GM18861 (cell line): ENCODE results near the gene BAG3.
A peak's percentile ranks its signal among the peaks of the same experiment; 100 is the strongest.
"Not testable (repeated sequence)": the region's sequence is repeated elsewhere in the genome, so short reads cannot be mapped to it uniquely, and the experiment has no call there.

ENCODE experiments used
- ATAC-seq: cut with Tn5 transposase; IDR thresholded peaks from one replicate; pipeline ENCODE4 v1.9.1; 2021; ENCODE audit not compliant: unreplicated experiment

Gene BAG3

DNA sequence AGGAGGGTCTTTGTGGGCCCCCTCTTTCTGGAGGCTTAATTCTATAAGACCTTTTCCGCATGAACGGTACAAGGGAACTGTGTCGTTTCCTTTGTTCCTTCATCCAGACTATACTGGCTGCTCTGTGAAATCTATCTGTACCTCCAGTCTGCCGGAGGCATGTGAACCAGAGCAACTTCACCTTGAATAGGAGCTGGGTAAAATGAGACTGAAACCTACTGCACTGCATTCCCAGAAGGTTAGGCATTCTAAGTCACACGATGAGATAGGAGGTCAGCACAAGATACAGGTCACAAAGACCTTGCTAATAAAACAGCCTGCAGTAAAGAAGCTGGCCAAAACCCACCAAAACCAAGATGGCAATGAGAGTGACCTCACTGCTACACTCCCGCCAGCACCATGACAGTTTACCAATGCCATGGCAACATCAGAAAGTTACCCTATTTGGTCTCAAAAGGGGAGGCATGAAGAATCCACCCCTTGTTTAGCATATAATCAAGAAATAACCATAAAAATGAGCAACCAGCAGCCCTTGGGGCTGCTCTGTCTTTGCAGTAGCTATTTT lies 37.9 kb downstream of the BAG3 start:
- no peak for ATAC-seq

DNA sequence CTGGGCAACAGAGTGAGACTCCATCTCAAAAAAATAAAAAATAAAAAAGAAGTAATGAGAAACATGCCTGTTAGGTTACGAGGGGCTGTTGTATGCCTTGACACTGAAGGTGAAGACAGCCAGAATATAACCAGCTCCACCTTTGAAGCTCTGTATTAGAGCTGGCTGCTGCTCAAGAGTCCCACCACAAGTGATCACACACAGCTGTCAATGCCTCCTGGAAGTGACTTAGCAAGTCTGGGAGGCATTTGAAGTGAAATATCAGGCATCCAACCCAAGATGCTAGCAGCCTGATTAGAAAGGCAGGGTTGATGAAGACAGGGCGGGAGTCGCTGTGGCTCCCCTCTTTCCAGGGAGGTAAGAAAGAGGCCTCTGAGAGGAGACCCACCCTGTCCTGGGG lies 40.5 kb downstream of the BAG3 start:
- ATAC-seq, result no peak

DNA sequence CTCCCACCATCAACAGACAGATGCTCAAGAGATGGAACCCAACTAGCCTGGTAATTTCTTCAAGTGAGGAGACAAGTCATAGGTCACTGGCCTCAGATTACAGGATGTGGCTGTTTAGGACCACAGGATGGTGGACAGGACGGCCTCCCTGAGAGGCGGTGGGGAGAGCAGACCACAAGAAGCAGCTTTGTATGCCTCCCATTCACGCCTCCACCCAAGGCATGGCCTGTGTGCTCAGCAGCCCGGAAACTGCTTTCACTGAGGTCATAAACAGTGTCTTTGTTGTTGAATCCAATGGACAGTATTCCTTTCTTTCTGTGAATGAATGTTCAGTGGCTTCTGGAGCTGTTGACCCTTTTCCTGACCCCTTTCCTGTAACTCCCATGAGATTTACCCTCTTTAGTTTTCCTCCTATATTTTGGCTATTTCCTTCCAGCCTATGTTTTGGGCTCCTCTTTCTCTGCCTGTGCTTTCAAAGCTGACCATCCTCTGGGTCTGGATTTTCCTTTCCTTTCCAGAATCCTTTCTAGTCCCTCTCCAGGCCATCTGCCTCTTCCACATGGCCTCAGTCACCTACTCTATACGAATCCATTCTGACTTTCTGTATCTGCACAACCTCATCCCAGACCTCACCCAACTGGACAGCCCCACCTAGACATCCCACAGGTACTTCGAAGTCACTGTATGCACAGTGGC lies 42.2 kb downstream of the BAG3 start:
- no peak for ATAC-seq

DNA sequence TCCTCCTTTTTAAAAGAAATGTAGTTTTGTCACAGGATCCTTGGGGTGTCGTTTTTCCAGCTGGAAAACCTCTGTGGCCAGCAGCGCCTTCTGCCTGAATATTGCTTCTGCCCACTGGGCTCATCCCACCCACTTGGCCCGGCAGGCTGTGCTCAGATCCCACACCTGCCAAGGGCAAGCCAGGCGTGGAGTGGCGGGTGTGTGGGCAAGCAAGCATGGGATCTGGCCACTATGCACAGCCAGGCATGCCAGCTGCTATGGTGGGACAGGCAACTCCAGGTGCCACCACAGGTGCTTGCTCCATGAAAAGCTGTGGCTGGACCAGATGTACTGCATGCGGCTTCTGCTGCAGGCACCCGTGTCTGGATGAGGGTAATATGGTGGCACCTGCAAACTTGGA lies 43.4 kb downstream of the BAG3 start:
- no peak for ATAC-seq

DNA sequence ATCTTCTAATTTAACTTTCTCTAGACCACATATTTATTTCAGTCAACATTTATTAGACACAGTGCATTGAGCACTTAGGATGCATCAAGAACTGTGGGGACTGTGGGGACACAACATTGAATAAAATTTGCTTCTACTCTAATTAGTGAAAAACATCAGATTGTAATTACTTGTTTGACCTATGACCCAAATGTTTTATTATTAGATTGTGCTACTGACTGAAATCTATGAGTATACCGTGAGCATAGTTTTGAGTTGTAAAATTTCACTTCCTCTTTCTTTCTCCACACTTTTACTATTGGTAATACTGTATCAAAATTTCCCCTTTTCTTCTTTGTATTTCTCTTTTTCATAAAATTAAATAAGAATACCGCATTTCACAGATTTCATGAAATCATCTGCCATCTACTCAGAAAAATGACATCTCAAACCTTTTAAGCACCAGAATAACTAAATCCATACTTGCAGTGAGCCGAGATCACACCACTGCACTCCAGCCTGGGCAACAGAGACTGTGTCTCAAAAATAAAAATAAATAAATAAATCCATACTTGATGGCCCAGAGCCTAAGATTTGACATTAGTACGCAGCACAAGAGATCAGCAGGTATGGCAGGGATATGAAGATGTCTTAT lies 49.3 kb downstream of the BAG3 start:
- peak; percentile 64 for ATAC-seq

DNA sequence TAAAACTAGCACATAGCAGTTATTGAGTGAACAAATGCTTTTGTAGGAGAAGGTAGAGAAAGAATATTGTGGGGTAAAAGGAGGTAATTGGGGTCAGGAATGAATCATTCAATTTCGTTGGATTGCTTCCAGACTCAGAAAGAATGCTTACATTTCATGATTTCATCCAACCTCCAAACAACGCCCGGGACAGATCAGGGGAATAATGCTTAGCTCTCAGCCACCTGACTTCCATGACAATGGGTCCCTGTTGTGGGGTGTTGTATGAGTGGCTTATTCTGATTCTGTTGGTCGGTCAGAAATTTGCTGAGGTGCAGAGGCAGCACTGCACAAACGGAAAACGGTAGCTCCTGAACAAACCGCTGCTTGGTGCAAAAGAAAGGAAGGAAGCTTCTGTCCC lies 50.7 kb downstream of the BAG3 start:
- ATAC-seq, result no peak

- ATAC-seq, result no peak
Measured at GRCh38 chr10:119702583-119702982, 51.4 kb downstream of the BAG3 start.

DNA sequence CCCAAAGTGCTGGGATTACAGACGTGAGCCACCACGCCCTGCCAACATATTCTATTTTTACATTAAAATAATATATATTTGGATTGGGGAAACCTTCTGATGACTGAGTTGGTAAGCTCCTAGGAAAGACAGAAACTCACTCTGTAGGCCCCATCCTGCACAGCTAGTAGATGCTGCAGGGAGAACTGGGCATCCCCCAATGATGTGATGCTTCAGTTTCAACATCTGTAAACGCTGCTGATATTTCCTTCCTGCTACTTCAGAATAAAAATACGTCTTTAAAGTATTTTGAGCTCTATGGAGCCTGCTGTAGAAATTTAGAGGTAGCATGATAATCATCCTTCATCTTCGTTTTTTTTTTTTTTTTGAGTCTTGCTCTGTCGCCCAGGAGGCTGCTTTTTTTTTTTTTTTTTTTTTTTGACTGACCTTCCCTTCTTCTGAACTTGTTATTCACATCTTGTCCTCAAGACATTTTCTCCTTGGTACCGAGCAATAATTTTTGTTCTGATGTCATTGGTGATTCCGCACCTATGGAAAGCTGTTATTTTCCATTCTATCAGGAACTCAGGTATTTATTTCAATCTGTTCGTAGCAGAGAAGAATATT lies 52.8 kb downstream of the BAG3 start:
- no peak for ATAC-seq

GRCh38 chr10:119705434-119705831 lies 54.3 kb downstream of the BAG3 start:
- peak; percentile 58 for ATAC-seq

DNA sequence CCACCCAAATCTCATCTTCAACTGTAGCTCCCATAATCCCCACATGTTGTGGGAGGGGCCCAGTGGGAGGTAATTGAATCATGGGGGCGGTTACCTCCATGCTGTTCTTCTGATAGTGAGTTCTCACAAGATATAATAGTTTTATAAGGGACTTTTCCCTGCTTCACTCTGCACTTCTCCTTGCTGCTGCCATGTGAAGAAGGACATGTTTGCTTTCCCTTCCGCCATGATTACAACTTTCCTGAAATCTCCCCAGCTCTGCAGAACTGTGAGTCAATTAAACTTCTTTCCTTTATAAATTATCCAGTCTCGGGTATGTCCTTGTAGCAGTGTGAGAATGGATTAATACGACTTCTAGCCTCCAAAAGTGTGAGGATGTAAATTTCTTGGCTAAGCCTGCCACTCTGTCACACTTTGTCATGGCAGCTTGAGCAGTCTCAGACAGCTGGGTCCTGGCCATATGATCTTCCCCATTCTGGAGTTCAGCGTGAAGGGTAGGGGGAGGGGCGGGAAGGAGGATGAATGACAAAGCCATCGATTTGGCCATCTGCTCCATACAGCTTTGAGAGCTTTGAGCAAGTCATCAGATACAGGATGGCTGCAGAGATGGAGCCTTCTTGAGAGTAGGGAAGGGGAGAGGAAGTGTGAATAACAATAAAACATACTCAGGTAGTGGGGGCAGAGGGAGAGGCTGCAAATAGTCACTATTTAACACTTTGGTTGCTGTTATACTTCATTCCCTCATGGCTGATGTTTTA lies 55.5 kb downstream of the BAG3 start:
- ATAC-seq, result no peak

DNA sequence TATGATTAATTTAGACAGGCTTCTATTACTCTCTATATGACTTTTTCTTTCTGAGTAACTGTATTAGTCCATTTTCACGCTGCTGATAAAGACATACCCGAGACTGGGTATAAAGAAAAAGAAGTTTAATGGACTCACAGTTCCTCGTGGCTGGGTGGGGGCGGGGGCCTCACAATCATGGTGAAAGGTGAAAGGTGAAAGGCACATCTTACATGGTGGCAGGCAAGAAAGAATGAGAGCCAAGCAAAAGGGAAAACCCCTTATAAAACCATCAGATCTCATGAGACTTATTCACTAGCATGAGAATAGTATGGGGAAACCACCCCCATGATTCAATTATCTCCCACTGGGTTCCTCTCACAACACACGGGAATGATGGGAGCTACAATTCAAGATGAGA lies 56.2 kb downstream of the BAG3 start:
- ATAC-seq, result not testable (repeated sequence)

DNA sequence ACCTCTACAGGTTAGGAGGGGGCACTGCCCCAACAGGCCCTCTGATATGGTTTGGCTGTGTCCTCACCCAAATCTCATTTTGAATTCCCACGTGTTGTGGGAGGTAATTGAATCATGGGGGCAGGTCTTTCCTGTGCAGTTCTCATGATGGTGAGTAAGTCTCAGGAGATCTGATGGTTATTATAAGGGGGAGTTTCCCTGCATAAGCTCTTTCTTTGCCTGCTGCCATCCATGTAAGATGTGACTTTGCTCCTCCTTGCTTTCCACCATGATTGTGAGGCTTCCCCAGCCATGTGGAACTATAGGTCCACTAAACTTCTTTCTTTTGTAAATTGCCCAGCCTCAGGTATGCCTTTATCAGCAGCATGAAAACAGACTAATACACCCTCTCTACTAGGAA lies 59.8 kb downstream of the BAG3 start:
- ATAC-seq, result not testable (repeated sequence)

DNA sequence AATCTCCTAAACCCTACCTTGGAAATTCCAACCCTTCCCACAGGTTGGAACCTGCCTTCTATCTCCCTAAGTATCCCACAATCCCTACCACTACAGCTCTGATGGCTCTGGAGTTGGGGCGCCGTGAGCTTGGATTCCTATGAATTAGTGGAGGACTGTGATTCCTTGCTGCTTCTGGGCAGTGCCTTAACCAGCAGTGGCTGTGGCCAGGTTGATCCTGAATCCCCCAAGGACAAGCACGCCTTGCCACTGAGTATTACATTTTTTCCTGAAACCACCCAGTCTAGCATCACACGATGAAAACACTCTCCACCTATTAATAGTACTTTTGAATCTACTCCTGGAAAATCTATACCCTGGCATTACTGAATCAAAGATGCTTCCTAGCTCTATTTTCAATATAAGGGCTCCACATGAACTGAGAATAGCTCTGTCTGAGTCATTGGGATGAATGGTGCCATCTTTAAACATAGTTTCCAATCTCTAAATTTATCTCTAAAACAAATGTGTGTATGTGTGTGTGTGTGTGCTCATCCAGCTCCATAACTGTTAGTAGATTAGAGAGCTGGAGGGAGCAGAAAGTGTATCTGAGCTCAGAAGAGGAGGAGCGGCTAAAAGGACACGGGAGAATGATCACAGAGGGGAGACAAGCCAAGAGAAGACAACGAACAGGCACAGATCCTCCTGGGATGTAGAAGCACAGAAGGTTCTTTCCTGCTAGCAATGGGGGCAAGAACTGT lies 62.7 kb downstream of the BAG3 start:
- no peak for ATAC-seq

- ATAC-seq, result no peak
Measured at GRCh38 chr10:119714484-119714816, 63.3 kb downstream of the BAG3 start.

DNA sequence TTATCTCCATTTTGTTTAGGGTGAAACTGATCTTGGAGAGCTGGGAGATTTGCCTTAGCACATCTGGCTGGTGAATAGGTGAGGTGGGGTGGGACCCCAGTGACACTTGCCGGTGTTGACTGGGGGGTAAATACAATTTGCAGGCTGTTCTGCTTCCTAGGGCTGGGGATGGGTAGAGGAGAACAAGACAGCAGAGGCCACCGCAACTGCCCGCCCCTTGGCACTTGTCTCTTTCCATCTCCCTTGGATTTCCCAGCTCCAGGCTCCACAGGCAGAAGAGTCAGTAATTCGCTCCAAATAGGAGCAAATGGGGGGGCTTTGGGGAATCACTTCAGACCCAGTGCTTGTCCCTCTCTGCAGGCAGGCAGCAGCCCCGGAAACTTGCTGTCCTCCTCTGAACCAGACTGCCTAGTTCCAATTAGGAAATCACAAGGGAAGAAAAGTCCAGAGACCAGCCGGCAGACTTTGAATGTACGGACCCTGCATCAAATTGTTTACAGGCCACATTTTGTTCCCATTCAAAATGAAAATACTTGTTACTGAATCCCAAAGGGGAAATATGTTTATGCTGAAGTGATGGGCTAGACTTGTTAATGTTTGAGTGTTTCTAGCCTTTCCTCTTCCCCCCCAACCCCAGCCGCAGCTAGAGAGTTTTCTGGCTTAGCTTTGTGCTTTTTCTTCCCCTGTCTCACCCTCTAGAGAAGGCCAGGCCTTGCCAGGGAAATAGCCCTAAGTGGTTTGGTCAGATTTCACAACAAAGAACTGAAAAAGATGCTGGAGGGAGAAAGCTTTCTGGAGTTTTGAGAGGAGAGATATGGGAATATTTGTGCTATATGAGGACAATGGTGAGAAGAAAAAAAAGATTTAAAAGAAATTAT lies 64.7 kb downstream of the BAG3 start:
- ATAC-seq, result no peak

DNA sequence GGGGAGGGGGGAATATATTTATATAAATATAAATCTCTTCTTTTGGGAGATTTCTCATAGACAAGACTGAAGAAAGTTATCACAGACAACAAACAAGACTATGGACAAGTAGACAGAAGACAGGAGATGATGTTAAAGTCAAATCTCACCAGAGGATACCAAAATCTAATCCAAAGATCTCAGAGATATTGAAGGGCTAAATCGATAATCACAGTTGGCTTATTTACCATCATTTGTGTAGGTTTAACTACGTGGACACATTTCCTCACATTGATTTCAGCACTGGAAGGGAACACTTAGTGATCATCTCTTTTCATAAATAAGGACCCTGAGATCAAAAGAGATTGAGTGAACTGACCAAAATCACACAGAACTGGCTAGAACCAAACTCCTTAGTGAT lies 72.0 kb downstream of the BAG3 start:
- ATAC-seq, result no peak

GRCh38 chr10:119723624-119724023 lies 72.4 kb downstream of the BAG3 start:
- ATAC-seq, result no peak

GRCh38 chr10:119724593-119725516 lies 73.7 kb downstream of the BAG3 start:
- ATAC-seq, result peak; percentile 8

DNA sequence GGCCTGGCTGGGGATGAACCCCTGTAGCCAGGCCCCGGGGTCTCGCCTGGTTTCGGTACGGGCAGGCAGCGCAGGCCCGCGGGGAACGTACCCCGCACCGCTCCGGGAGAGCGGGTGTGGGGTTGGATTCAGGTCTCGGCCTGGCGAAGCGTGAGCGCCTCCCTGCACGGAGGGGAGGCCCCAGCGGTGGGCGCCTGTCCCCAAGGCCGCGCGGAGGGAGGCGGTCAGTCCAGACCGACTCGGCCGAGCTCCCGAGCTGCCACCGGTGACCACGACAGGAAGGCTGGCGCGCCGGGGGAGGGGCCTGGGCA lies 74.3 kb downstream of the BAG3 start:
- no peak for ATAC-seq
